Epithelial cell of proximal tubule (primary cell): ENCODE data around the gene SORD. TPM values are rescaled to one million over a fixed set of nuclear protein-coding genes. Genes with fewer than 3 reads are reported as not detected.

ENCODE experiments used
- DNase-seq: peaks from one replicate; pipeline ENCODE4 v3.0.0-alpha.2; 2011; ENCODE audit warnings: low read depth
- H3K4me3 ChIP-seq: 2 replicates; pipeline ENCODE4 v1.5.1; 2011; ENCODE audit warnings: low read depth, mild to moderate bottlenecking, low read length
- CTCF ChIP-seq: conservative IDR thresholded peaks from 2 replicates; pipeline ENCODE4 v1.5.1; 2012; ENCODE audit warnings: low read depth, mild to moderate bottlenecking, low read length
- total RNA-seq: library from RNA; depleted of rRNA; stranded (reverse); fragments of >200 nt; gene quantifications from 2 replicates; pipeline ENCODE4 v1.2.3, GENCODE V29; 2015

SORD gene
- total RNA-seq, 1 donor from 2014 or later: 32.7 TPM

- TF ChIP-seq CTCF: peak; percentile 76
These were observed 103.7 kb downstream of the SORD start for GRCh38 chr15:45126535-45127158.

More at GRCh38 chr15:45126535-45127158, 103.7 kb downstream of the SORD start:
- DNase-seq: no peak
- H3K4me3 ChIP-seq: no peak overlapping the region

Other genes with a start within 250 kb of the SORD start
- not detected in 2 replicates for gene TERB2, start 66.5 kb upstream of the SORD start, total RNA-seq
- gene DUOX2, start 91.0 kb downstream of the SORD start, total RNA-seq: not detected in 2 replicates
- gene DUOXA2, start 91.1 kb downstream of the SORD start, total RNA-seq: not detected in 2 replicates
- 0.46 TPM in 1 of 2 replicates, not detected in the other for gene DUOXA1, start 106.7 kb downstream of the SORD start, total RNA-seq
- gene DUOX1, start 106.8 kb downstream of the SORD start, total RNA-seq: 0.12 and 0.22 TPM in 2 replicates
- 0.80 and 1.1 TPM in 2 replicates for gene SHF, start 164.8 kb downstream of the SORD start, total RNA-seq
- not detected in 2 replicates for gene SLC28A2, start 229.0 kb downstream of the SORD start, total RNA-seq